HS-27A (cell line): Measurements from ENCODE around the gene SPATA20.

Source experiments
- DNase-seq: peaks from one replicate; pipeline ENCODE4 v3.0.0-alpha.2; 2012; ENCODE audit warnings: low read depth, missing footprints

Gene SPATA20

GRCh38 chr17:50579399-50579798 is 32.4 kb downstream of the SPATA20 start:
- DNase-seq, result no peak

- DNase-seq, result no peak
Observed at GRCh38 chr17:50580646-50581045, 33.7 kb downstream of the SPATA20 start.

- no peak for DNase-seq
Observed at GRCh38 chr17:50581316-50581715, 34.3 kb downstream of the SPATA20 start.

- no peak for DNase-seq
Observed at GRCh38 chr17:50582741-50583140, 35.8 kb downstream of the SPATA20 start.

GRCh38 chr17:50583641-50584040 is 36.7 kb downstream of the SPATA20 start:
- DNase-seq, result no peak

GRCh38 chr17:50584116-50584515 is 37.1 kb downstream of the SPATA20 start:
- DNase-seq, result no peak

GRCh38 chr17:50584749-50585148 is 37.8 kb downstream of the SPATA20 start:
- no peak for DNase-seq

GRCh38 chr17:50585346-50585745 is 38.4 kb downstream of the SPATA20 start:
- no peak for DNase-seq

GRCh38 chr17:50585891-50586290 is 38.9 kb downstream of the SPATA20 start:
- no peak for DNase-seq

- DNase-seq, result no peak
Observed at GRCh38 chr17:50586421-50587247, 39.7 kb downstream of the SPATA20 start.

GRCh38 chr17:50587571-50587970 is 40.6 kb downstream of the SPATA20 start:
- DNase-seq, result no peak

- DNase-seq, result no peak
Observed at GRCh38 chr17:50588391-50589049, 41.5 kb downstream of the SPATA20 start.

GRCh38 chr17:50589095-50589705 is 42.2 kb downstream of the SPATA20 start:
- no peak for DNase-seq

GRCh38 chr17:50590946-50591737 is 44.2 kb downstream of the SPATA20 start:
- DNase-seq, result no peak

- no peak for DNase-seq
Observed at GRCh38 chr17:50593321-50593720, 46.3 kb downstream of the SPATA20 start.

- DNase-seq, result no peak
Observed at GRCh38 chr17:50594128-50594823, 47.3 kb downstream of the SPATA20 start.

GRCh38 chr17:50594892-50595291 is 47.9 kb downstream of the SPATA20 start:
- no peak for DNase-seq

- no peak for DNase-seq
Observed at GRCh38 chr17:50596191-50597037, 49.4 kb downstream of the SPATA20 start.

- DNase-seq, result no peak
Observed at GRCh38 chr17:50598487-50598886, 51.5 kb downstream of the SPATA20 start.

GRCh38 chr17:50599606-50600005 is 52.6 kb downstream of the SPATA20 start:
- no peak for DNase-seq
